NCI-H2081 treated with DMSO at 0.1 percent for 48 hours (cell line): ENCODE results near the gene AKNA.

Experiments used
- DNase-seq: peaks from one replicate; lab custom pipeline; 2025; lab: John Stamatoyannopoulos, UW

AKNA gene

GRCh38 chr9:114301798-114302565 is 85.8 kb downstream of the AKNA start:
- DNase-seq: no peak

- DNase-seq: no peak
Observed at GRCh38 chr9:114300846-114301797, 86.7 kb downstream of the AKNA start.

- DNase-seq: no peak
Observed at GRCh38 chr9:114300153-114300845, 87.5 kb downstream of the AKNA start.

DNA sequence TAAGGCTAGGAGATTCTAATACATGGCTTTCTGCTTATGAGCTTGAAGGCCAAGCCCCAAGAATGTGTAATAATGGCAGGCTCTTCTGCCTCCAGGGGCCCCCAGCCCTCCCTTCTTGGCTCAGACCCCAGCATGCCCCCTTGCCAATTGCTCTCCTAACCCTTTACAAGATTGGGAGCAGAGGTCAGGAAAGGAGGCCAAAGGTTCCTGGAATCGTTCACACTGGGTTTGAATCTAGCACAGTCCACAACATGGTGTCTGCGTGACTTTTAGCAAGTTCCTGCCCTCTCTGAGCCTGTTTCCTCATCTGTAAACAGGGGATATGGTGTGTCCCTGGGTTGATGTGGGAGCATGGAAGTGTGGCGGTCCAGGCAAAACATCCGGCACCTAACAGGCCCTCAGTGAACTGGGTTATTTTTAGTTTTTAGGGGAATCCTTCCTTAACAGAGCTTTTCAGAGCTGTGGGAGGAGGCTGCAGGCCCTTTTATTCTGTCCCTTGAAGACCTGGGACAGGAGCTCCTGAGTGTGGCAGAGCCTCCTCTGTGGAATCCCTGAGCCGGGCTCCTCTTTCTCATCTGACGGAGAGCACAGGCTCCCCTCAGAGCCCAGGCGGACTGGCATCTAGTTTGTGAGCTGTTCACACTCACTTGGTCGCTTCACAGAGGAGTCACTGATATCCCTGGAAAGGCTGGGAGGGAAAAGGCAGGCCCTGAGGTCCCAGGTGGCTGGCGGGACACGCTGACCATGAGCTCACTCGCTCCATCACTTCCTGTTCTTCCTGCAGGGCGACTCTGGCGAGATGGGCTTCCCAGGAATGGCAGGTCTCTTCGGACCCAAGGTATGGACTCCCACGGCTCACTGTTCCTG is 88.3 kb downstream of the AKNA start:
- no peak for DNase-seq

GRCh38 chr9:114296338-114296737 is 91.4 kb downstream of the AKNA start:
- no peak for DNase-seq

GRCh38 chr9:114294664-114295063 is 93.1 kb downstream of the AKNA start:
- no peak for DNase-seq

DNA sequence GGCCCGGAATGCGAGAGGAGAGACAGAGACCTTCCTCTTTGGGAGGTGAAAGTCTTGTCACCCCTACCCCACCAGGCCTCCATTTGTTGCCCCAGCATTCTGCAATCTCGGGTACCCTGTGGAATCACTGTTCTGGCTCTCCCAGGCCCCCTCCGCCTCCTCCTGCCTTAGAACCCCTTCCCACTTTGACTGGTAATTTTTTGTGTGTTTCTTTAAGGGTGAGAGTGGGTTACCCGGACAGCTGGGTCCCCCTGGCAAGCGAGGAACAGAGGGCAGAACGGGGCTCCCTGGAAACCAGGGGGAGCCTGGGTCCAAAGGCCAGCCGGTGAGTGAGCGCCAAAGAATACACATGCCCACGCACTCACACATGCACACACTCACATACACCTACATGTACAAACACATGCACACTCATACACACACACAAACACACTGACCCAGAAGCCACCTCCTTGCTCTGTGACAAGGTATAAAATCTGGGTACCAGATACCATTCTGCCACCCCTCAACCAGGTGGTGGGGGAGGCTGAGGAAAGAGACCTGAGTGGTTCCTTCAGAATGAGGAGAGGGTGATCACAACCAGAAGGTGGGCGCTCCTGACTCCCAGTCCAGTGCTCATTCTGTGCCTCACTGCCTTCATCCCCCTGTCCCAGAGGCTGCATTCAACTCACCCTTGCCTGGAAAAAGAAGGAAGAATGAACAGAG is 95.7 kb downstream of the AKNA start:
- no peak for DNase-seq

DNA sequence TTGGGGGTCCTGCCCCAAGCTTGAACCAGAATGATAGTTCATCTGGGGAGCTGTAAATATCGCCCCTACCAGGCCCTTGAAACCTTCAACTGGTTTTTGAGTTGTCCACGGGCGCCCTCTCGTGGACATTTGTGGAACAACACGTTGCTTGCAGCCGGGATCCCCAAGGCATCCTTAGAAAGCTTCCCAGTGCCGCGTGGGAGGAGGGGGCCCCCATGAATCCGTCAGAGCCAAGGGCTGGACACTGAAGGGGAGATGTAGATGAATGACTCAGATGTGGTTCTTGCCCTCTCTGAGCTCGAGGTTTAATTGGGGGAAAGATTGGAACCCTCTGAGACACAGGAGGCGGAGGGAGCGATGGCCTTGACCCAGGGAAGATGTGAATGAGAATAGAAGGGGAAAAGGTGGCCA is 96.7 kb downstream of the AKNA start:
- no peak for DNase-seq

DNA sequence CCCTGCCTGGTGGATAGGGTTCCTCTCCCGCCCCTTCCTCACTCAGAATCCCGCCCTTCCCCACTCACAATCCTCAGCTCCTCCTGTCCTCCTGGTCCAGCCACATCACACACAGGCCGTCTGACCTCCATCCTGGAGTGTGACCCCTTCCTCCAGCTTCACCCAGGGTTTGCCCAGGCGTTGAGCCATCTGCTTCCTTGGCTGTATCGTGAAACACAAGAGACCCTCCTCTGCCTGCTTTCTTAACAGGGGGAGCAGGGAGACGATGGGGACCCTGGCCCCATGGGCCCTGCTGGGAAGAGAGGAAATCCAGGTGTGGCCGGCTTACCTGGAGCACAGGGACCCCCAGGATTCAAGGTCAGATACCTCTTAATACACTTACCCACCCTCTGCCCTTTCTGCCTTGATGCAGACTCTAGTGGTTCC is 97.2 kb downstream of the AKNA start:
- DNase-seq: no peak

GRCh38 chr9:114289571-114290481 is 98.0 kb downstream of the AKNA start:
- no peak for DNase-seq

DNA sequence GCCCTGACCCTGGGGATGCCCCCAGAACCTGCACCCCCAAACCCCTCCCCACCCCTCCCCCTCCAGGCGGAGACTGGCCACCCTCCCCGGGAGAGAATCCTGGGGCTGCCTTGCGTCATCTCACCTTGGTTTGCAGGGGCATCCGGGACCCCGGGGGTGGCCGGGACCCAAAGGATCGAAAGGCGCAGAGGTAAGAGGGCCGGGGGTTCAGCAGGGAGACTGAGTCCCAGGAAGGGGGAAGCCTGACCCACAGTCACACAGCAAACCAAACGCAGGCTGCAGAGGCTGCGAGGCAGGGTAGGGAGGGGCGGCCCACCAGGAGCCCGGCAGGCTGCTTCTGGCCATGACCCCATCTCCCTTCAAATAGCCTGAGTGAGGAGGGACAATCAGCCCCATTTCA is 98.7 kb downstream of the AKNA start:
- no peak for DNase-seq

- no peak for DNase-seq
Observed at GRCh38 chr9:114288193-114289091, 99.3 kb downstream of the AKNA start.

DNA sequence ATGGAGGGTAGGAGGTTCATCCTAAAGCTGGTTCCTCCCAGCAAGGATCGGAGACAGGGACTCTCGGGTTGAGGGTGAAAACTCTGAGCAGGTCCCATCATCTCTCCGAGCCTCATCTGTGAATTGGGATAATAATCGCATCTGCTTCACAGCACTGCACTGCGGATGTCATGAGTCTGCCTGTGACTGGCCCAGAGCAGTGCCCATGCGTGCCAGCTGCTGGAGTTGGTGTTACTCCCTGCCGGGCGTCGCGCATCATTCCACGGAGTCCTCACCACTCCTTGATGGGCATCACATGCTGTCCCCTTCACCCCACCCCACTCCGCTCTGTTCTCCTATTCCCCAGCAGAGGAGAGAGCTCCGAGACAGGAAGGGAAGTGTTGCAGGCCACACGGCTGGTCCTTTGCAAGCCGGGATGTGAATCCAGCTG is 100.0 kb downstream of the AKNA start:
- no peak for DNase-seq

GRCh38 chr9:114287001-114287762 is 100.6 kb downstream of the AKNA start:
- DNase-seq: no peak

DNA sequence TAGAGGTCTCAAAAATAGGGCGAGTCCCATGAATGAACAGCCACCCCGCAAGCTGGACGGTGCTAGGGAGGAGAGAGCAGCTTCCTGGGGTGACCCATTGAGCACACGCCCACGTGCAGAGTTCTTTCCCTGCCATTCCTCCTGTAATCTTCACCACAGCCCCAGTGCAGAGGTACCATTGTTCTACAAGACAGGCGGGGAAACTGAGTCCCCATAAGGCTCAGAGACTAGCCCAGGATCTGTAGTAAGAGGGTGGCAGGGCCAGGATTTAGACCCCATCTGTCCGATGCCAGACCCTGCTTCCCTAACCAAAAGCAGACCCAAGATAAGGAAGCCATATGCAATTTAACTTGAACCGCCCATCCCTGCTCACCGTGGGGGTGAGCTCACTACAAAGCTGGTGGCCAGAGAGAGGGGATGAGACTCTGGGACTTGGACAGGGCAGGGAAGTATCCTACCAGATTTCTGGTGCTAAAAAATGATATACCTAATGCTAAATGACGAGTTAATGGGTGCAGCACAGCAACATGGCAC is 101.6 kb downstream of the AKNA start:
- no peak for DNase-seq

DNA sequence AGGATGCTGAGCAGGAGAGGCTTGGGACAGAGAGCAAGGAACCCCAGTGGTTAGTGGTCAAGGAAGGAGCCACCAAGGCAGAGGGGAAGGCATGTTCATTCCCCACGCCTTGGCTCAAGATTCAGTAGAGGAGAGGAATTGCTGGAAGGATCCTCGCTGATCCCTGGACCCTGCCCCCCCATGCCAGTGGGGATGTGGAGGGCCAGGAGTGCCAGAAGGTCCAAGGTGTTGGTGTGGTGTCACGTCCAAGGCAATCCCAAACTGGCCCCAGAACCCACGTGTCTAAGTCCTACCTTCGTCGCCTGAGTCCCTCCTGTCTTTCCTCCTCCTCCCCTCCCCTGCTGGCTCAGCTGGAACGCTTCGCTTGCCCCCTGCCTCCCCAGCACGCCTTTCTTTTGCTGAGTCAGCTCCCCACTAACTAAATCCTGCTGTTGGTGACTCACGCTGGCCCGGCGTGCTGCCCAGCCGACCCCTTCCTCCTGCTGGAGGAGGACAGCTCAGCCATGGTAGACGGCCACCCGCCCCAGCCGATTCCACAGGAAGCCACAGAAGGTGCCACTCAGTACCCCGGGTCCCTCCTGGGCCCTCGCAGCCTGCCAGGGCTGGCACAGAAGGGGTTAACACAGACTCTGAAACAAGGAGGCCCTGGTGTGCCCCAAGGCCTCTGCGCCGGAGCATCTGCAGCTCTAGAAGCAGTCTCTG is 102.5 kb downstream of the AKNA start:
- no peak for DNase-seq
